GM12801 (cell line): ENCODE data around the gene OSBPL5.

Experiments
- CTCF ChIP-seq: IDR thresholded peaks from one replicate; pipeline ENCODE4 v1.5.1; 2011; ENCODE audit warnings: control low read depth; ENCODE audit not compliant: insufficient read length; ENCODE audit errors: extremely low read depth

OSBPL5 gene

GRCh38 chr11:3183523-3183922 is 18.4 kb upstream of the OSBPL5 start:
- no peak for TF ChIP-seq CTCF

- TF ChIP-seq CTCF: no peak
Measured at GRCh38 chr11:3182462-3182852, 17.3 kb upstream of the OSBPL5 start.

GRCh38 chr11:3181725-3182461 is 16.8 kb upstream of the OSBPL5 start:
- TF ChIP-seq CTCF: no peak

- no peak for TF ChIP-seq CTCF
Measured at GRCh38 chr11:3180869-3181268, 15.8 kb upstream of the OSBPL5 start.

- no peak for TF ChIP-seq CTCF
Measured at GRCh38 chr11:3178349-3178748, 13.2 kb upstream of the OSBPL5 start.

- no peak for TF ChIP-seq CTCF
Measured at GRCh38 chr11:3177931-3178330, 12.8 kb upstream of the OSBPL5 start.

- TF ChIP-seq CTCF: no peak
Measured at GRCh38 chr11:3176487-3176886, 11.4 kb upstream of the OSBPL5 start.
